ENCODE data around the gene BUD31.
"Not testable (repeated sequence)": the region's sequence is repeated elsewhere in the genome, so short reads cannot be mapped to it uniquely, and the experiment has no call there.

The BUD31 gene

GRCh38 chr7:99399597-99399996 is 9.2 kb upstream of the BUD31 start:
- DNase-seq, result no peak

DNA sequence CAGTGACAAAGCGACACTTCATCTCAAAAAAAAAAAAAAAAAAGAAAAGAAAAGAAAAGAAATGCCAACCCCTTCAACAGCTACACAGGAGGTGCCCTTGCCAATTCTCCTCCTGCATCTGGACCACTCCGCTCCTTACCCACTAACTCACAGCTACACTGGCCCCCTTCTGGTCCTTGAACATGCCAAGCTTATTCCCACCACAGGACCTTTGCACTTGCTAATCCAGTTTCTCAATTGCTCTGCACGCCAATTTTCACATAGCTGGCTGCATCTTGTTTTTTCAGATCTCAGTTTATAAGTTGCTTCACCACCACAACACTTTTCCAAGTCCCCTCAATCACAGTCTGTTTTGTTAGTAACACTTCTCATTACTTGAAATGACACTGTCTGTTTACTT is 5.9 kb upstream of the BUD31 start:
- DNase-seq, result no peak

DNA sequence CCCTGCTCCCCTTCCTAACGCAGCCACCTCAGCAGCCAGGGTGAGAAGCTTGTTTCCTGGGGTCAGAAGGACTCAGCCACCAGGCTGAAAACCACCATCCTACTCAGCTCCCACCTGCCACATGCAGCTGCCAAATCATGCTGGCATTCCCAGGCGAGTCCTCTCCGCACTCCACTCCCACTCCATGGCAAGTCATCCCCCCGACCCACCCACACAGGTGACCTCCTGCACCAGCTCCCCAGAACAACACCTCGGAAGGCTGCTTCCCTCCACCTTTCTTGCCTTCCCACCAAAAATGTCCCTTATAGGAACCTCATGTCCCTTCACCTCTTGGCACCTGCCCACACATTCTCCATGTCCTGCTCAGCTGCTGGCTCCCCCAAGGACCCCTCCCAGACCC is 5.0 kb upstream of the BUD31 start:
- DNase-seq, result no peak

GRCh38 chr7:99404235-99404976 is 4.4 kb upstream of the BUD31 start:
- DNase-seq, result no peak

- DNase-seq, result no peak
Measured at GRCh38 chr7:99404977-99405320, 3.8 kb upstream of the BUD31 start.

DNA sequence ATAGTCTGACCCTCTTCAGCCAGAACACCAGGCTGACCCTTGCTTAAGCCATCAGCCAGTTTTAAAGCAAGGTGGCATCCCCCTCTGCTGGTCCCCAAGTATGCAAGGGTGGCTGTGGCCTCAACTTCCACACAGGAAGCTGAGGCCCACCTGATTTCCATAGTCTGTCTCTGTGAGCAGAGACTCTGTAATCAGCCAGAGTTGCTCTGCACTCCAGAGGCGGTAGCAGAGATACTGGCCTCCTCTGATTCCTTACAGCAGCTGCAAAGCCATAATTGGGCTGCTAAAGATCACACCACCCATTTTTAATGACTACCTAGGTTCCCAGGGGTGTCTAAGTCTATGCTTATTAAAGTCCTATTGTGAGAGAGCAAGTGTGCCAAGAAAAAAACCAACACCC is 2.2 kb upstream of the BUD31 start:
- DNase-seq, result no peak

- DNase-seq, result peak; percentile 71
Measured at GRCh38 chr7:99407872-99408378, 844 bp upstream of the BUD31 start.

DNA sequence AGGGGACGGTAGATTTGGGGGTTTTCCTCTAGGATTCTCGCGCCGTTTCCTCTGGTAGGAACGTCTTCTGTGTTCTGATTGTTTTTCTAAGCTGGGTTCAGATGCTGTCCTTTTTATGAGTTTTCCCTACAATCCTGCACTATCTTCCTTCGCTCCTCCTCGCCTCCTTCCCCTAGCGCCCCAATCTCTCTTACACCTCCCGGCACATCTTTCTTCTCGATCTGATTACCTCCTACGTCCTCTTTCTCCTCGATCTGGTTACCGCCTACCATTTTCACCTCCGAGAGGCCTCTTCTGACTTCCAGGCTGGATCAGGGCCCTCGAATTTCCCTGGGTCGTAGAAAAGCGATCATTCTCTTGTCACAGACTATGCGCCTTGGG is 413 bp downstream of the BUD31 start:
- no peak for DNase-seq

DNA sequence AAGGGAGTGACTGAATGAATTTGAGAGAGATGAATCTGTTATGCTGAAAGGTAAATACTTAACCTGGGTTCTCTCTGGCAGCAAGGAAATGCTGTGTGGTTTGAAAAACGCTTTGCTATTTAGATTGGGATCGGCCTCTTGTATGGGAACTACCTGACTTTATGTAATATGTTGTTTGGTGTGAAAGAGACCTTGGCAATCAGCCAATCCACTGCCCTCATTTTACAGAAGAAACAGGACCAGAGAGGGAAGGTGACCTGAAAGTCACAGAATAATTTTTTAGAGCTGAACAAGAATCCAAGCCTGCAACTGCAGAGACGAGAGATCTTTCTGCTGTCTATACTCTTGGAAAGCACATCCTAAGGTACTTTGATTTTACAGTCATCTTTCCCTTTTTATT is 1.0 kb downstream of the BUD31 start:
- DNase-seq, result no peak

GRCh38 chr7:99410635-99411034 is 1.9 kb downstream of the BUD31 start:
- DNase-seq, result no peak

DNA sequence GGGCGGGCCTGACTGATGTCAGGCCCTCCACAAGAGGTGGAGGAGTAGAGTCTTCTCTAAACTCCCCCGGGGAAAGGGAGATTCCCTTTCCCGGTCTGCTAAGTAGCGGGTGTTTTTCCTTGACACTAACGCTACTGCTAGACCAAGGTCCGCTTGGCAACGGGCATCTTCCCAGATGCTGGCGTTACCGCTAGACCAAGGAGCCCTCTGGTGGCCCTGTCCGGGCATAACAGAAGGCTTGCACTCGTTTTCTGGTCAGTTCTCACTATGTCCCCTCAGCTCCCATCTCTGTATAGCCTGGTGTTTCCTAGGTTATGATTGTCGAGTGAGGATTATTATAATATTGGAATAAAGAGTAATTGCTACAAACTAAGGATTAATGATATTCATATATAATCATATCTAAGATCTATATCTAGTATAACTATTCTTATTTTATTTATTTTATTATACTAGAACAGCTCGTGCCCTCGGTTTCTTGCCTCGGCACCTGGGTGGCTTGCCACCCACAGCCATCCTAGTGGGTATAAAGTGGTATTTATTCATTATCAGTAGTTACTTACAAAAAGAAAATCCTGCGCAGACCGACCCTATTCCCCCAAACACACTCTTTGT is 6.9 kb downstream of the BUD31 start:
- DNase-seq, result peak; percentile 46

GRCh38 chr7:99418260-99418659 is 9.5 kb downstream of the BUD31 start:
- DNase-seq, result no peak

GRCh38 chr7:99419323-99420021 is 10.7 kb downstream of the BUD31 start:
- DNase-seq, result no peak

DNA sequence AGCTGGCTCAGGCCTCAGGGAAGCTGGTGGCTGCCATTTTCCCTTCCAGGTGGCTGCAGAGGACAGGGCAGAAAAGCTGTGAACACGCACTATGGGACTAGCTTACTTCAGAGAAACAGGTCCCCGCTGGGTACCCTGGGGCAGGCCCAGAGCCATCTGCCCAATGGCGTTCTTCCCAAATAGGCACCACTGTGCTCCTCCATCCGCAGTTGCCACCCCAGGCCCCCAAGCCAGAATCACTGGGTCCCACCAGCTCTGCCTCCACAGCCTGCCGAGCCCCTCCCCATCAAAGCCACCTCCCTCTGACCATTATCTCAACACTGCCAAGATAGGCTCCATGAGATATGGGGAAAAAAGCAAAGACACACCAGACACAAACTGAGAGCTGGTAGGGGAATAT is 11.4 kb downstream of the BUD31 start:
- DNase-seq, result no peak

DNA sequence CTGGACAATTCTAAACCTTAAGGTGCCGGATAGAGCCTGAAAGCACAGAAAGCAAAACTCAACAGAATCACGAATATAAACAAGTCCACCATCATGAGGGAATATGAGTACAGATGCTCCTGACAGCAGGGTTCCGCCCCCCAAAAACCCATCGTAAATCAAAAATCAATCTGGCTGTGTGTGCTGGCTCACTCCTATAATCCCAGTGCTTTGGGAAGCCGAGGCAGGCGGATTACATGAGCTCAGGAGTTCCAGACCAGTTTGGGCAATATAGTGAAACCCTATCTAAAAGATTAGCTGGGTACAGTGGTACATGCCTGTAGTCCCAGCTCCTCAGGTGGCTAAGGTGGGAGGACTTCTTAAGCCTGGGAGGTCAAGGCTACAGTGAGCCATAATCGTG is 12.2 kb downstream of the BUD31 start:
- no peak for DNase-seq

DNA sequence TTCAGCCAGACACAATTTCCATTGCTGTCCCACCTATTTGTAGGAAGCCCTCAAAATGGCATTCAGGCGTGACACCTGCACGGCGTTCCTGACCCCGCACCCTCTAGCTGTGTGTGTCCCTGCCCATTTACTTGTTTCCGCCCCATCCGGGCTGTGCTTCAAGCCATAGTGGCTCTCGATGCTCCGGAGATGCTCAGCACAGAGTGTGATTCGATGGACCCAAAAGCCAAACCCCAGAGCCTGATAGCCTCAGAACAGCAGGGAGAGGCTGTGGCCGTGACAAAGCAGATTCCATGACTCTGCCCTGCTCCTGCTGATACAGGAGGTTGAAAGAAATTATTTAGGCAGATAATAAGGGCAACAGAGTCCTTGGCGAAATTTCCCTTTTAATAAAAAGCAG is 13.4 kb downstream of the BUD31 start:
- no peak for DNase-seq

DNA sequence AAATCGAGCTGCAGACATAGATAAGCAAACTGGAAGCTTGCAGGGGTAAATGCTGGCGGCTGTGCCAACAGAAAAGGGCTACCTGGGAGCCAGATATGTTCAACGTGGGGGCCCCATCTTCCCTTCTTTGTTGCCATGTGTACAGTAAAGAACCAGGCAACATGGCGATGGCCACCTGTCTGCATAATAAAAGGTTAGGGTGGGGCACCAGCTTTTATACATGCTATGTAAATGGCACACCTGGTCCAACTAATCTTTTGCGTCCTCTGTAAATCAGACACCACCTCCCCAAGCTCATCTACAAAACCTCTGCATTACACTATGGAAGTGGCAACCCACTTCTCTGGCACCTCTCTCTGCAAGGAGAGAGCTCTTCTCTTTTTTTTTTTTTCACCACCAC is 13.9 kb downstream of the BUD31 start:
- DNase-seq, result no peak

DNA sequence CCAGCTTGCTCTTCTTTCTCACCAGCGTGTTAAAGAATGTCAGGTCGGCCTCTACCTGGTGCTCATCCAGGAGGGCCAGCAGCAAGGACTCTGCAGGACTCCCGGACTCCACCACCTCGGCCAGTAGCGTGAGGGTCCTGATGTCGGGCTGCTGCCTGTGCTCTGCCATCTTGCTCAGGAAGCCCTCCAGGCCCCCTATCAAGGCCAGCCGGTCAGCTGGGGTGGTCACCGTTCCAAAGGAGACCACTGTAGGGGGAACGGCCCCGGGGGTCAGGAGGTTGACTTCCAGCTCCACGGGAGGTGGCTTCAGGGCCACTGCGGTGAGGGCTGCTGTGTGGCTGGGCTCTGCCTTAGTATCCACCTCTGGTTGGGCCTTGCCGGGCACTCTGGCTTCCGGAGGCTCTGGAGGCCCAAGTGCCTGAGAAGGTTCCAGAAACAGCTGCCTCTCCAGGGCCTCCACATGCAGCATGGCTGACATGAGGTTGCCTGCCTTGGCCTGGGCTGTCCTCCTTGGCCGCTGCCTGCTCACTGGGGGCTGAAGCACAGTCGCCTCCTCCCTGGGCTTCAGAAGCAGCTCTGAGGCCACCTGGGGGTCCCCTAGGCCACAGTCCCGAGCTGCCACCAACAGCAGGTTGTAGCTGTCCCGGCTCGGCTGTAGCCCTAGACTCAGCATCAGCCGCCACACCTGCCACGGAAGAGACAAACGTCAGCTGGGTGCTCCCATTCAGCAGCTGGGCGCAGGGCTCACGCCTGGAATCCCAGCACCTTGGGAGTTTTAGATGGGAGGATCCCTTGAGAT is 16.4 kb downstream of the BUD31 start:
- no peak for DNase-seq

GRCh38 chr7:99428972-99429566 is 20.3 kb downstream of the BUD31 start:
- no peak for DNase-seq

- no peak for DNase-seq
Measured at GRCh38 chr7:99429756-99430155, 21.0 kb downstream of the BUD31 start.

- not testable (repeated sequence) for DNase-seq
Measured at GRCh38 chr7:99431756-99432540, 23.2 kb downstream of the BUD31 start.

DNA sequence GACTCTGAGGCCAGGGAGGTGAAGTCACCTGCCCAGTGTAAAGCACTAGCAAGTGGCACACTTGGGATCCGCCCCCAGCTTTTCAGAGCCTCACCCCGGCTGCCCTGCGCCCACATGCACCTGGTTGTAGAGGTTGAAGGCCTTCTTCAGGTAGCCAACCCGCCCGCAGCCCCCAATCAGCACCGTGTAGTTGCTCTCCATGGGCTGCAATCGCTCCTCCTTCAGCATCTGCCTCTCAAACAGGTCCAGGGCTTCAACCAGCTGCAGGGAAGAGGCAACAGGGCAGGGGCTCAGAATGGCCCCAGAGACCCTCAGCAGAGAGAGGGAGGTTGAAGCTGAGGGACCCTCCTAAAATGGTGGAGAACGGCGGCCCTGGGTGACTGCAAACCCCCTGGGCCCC is 24.4 kb downstream of the BUD31 start:
- no peak for DNase-seq
